HCT116 (cell line): ENCODE results near the gene TM6SF1. TPM values are rescaled to one million over a fixed set of nuclear protein-coding genes. Genes with fewer than 3 reads are reported as not detected.

ENCODE experiments used
- ATAC-seq: fragments of 200-7000 bp; cut with Tn5 transposase; 2 replicates; pipeline ENCODE4 v1.9.1; 2020; ENCODE audit warnings: mild to moderate bottlenecking, moderate library complexity
- BruUV-seq: library from RNA; stranded (reverse); fragments of 400-500 nt; replicated peaks from 2 replicates; lab custom pipeline; 2021; lab: Mats Ljungman, UMichigan
- CTCF ChIA-PET: fragments of 300-600 bp; sonication (Branson Sonifier 250); formaldehyde crosslinking; loops from one replicate; lab custom pipeline; 2021; ENCODE audit warnings: antibody characterized with exemption; lab: Charles Lee
- POLR2A ChIA-PET: fragments of 300-600, 350-600 bp; sonication (Branson Sonifier 250); formaldehyde crosslinking; loops from one replicate; lab custom pipeline; 2021; ENCODE audit warnings: antibody characterized with exemption; lab: Charles Lee
- RAD21 ChIA-PET, 2 experiments: fragments of 300-600 bp; sonication (Branson Sonifier 250); formaldehyde crosslinking; loops; one replicate each; lab custom pipeline; 2023; ENCODE audit warnings: low total read pairs in 2 of 2; ENCODE audit not compliant: uncharacterized antibody in 2 of 2, unreplicated experiment in 2 of 2, low non-redundant PET in 1 of 2; lab: Charles Lee
- DNase-seq: peaks from one replicate; pipeline ENCODE4 v3.0.0-alpha.2; 2010; ENCODE audit warnings: low read depth, low spot score
- H2AFZ ChIP-seq: fragments of 200-600 bp; shearing (Covaris generic), sonication (generic); 2 replicates; pipeline ENCODE4 v1.6.1; 2017; ENCODE audit warnings: low read depth, mixed run types, mixed read lengths, antibody characterized with exemption, low read length; ENCODE audit not compliant: poor library complexity, severe bottlenecking
- H3K27ac ChIP-seq: 2 replicates; pipeline ENCODE4 v1.5.1; 2012; ENCODE audit warnings: low read depth, low read length
- H3K27me3 ChIP-seq: fragments of 200-600 bp; sonication (generic); 2 replicates; pipeline ENCODE4 v1.6.1; 2016; ENCODE audit warnings: mixed run types, low read length, mixed read lengths; ENCODE audit not compliant: insufficient read depth
- H3K36me3 ChIP-seq, 2 experiments: fragments of 200-500 bp in 1 of 2; fragments of 200-600 bp in 1 of 2; sonication (Bioruptor generic) in 1 of 2; sonication (generic) in 1 of 2; 2 replicates each; pipeline versions ENCODE4 v1.5.1 to v1.6.1; 2014 to 2016; ENCODE audit warnings: low read length in 2 of 2, inconsistent platforms in 1 of 2, mixed read lengths in 1 of 2, mixed run types in 1 of 2; ENCODE audit not compliant: insufficient read depth in 2 of 2, control insufficient read depth in 1 of 2
- H3K4me1 ChIP-seq, 2 experiments: fragments of 200-600 bp in 1 of 2; sonication (generic) in 1 of 2; 2 replicates each; pipeline versions ENCODE4 v1.5.1 to v1.6.1; 2012 to 2017; ENCODE audit warnings: low read length in 2 of 2, inconsistent platforms in 1 of 2, mild to moderate bottlenecking in 1 of 2, mixed read lengths in 1 of 2, mixed run types in 1 of 2, moderate library complexity in 1 of 2; ENCODE audit not compliant: insufficient read depth in 2 of 2, control insufficient read depth in 1 of 2
- H3K4me2 ChIP-seq: fragments of 200-600 bp; sonication (generic); 2 replicates; pipeline ENCODE4 v1.6.1; 2017; ENCODE audit warnings: mixed run types, low read length, mixed read lengths
- H3K4me3 ChIP-seq, 2 experiments: fragments of 200-600 bp in 1 of 2; sonication (generic) in 1 of 2; replicated peaks in 1 of 2; 2 replicates each; pipeline ENCODE4 v1.5.1; 2011 to 2016; ENCODE audit warnings: low read length in 2 of 2, control low read depth in 1 of 2, low read depth in 1 of 2, mild to moderate bottlenecking in 1 of 2, mixed read lengths in 1 of 2, mixed run types in 1 of 2
- H3K79me2 ChIP-seq: fragments of 200-600 bp; sonication (generic); 2 replicates; pipeline ENCODE4 v1.6.1; 2017; ENCODE audit warnings: mild to moderate bottlenecking, mixed run types, low read length, moderate library complexity, mixed read lengths; ENCODE audit not compliant: insufficient read depth
- H3K9ac ChIP-seq: fragments of 200-600 bp; sonication (generic); 2 replicates; pipeline ENCODE4 v1.6.1; 2016; ENCODE audit warnings: low read length, mixed read lengths
- H3K9me2 ChIP-seq: fragments of 200-600 bp; sonication (generic), shearing (Covaris generic); 2 replicates; pipeline ENCODE4 v1.6.1; 2017; ENCODE audit warnings: mixed run types, mild to moderate bottlenecking, moderate library complexity; ENCODE audit not compliant: insufficient read depth
- H3K9me3 ChIP-seq, 2 experiments: fragments of 200-500 bp in 1 of 2; fragments of 200-600 bp in 1 of 2; sonication (Bioruptor generic) in 1 of 2; sonication (generic) in 1 of 2; 2 replicates each; pipeline ENCODE4 v1.6.1; 2014 to 2017; ENCODE audit warnings: low read length in 2 of 2, mixed read lengths in 2 of 2, inconsistent platforms in 1 of 2, low read depth in 1 of 2, mild to moderate bottlenecking in 1 of 2, mixed run types in 1 of 2, moderate library complexity in 1 of 2; ENCODE audit not compliant: control insufficient read depth in 1 of 2, insufficient read depth in 1 of 2
- H4K20me1 ChIP-seq: fragments of 200-600 bp; sonication (generic), shearing (Covaris generic); 2 replicates; pipeline ENCODE4 v1.6.1; 2017; ENCODE audit warnings: mixed run types, mild to moderate bottlenecking, moderate library complexity; ENCODE audit not compliant: insufficient read depth
- CEBPB ChIP-seq: IDR thresholded peaks from 2 replicates; pipeline ENCODE4 v1.6.1; 2012; ENCODE audit warnings: low read depth
- EGR1 ChIP-seq: IDR thresholded peaks from 2 replicates; pipeline ENCODE4 v1.6.1; 2012; ENCODE audit warnings: low read depth
- EZH2 ChIP-seq: fragments of 200-600 bp; sonication (generic); IDR thresholded peaks from 2 replicates; pipeline ENCODE4 v1.6.1; 2017; ENCODE audit warnings: antibody characterized with exemption, mixed run types
- EZH2phosphoT487 ChIP-seq: fragments of 200-600 bp; IDR thresholded peaks from 2 replicates; pipeline ENCODE4 v1.6.1; 2018; ENCODE audit warnings: antibody characterized with exemption, borderline replicate concordance
- FOSL1 ChIP-seq: IDR thresholded peaks from 2 replicates; pipeline ENCODE4 v1.6.1; 2012; ENCODE audit warnings: low read depth
- MAX ChIP-seq: IDR thresholded peaks from 2 replicates; pipeline ENCODE4 v1.6.1; 2012
- POLR2A ChIP-seq: IDR thresholded peaks from 2 replicates; pipeline ENCODE4 v1.7.0; 2011; ENCODE audit warnings: borderline replicate concordance; ENCODE audit not compliant: insufficient read depth, insufficient read length; ENCODE audit errors: extremely low read depth
- POLR2AphosphoS5 ChIP-seq: IDR thresholded peaks from 2 replicates; pipeline ENCODE4 v1.6.1; 2011; ENCODE audit warnings: mild to moderate bottlenecking, low read depth, low read length, moderate library complexity
- RAD21 ChIP-seq: IDR thresholded peaks from 2 replicates; pipeline ENCODE4 v1.6.1; 2012; ENCODE audit warnings: low read depth, mild to moderate bottlenecking
- REST ChIP-seq: IDR thresholded peaks from 2 replicates; pipeline ENCODE4 v1.6.1; 2012; ENCODE audit warnings: low read depth
- SIN3A ChIP-seq: IDR thresholded peaks from 2 replicates; pipeline ENCODE4 v1.6.1; 2012; ENCODE audit warnings: low read depth
- SP1 ChIP-seq: IDR thresholded peaks from 2 replicates; pipeline ENCODE4 v1.6.1; 2012; ENCODE audit warnings: low read depth
- SRF ChIP-seq: IDR thresholded peaks from 2 replicates; pipeline ENCODE4 v1.6.1; 2012; ENCODE audit warnings: low read depth
- TCF7L2 ChIP-seq: IDR thresholded peaks from 2 replicates; pipeline ENCODE4 v1.7.0; 2011; ENCODE audit warnings: borderline replicate concordance, inconsistent platforms; ENCODE audit not compliant: insufficient read depth, insufficient read length; ENCODE audit errors: extremely low read depth
- YY1 ChIP-seq: IDR thresholded peaks from 2 replicates; pipeline ENCODE4 v1.6.1; 2011; ENCODE audit warnings: low read length, low read depth, moderate library complexity, mild to moderate bottlenecking; ENCODE audit not compliant: insufficient replicate concordance; ENCODE audit errors: extremely low read depth
- ZBTB33 ChIP-seq: IDR thresholded peaks from 2 replicates; pipeline ENCODE4 v1.6.1; 2011; ENCODE audit warnings: mild to moderate bottlenecking, low read length, moderate library complexity; ENCODE audit not compliant: insufficient replicate concordance; ENCODE audit errors: extremely low read depth
- ZFX ChIP-seq: fragments of 450-650 bp; IDR thresholded peaks from 2 replicates; pipeline ENCODE4 v1.6.1; 2017
- ZNF274 ChIP-seq: fragments of 200-500 bp; sonication (Bioruptor generic); IDR thresholded peaks from 2 replicates; pipeline ENCODE4 v1.6.1; 2014; ENCODE audit warnings: mild to moderate bottlenecking, low read depth, low read length, inconsistent platforms
- intact Hi-C: fragments of 100-400 bp; cut with micrococcal nuclease; formaldehyde crosslinking; loops from 2 replicates; pipeline ENCODE4 v1.10.0; 2022
- total RNA-seq: library from RNA; stranded (reverse); gene quantifications from one replicate; pipeline ENCODE4 v1.2.1, GENCODE V29; 2021; ENCODE audit not compliant: unreplicated experiment
- TF ChIP-seq, protein P1 (sequence below): IDR thresholded peaks from 2 replicates; pipeline ENCODE4 v1.6.1; 2012

TM6SF1 gene
- total RNA-seq, 1 experiment from 2014 or later = not detected

DNA sequence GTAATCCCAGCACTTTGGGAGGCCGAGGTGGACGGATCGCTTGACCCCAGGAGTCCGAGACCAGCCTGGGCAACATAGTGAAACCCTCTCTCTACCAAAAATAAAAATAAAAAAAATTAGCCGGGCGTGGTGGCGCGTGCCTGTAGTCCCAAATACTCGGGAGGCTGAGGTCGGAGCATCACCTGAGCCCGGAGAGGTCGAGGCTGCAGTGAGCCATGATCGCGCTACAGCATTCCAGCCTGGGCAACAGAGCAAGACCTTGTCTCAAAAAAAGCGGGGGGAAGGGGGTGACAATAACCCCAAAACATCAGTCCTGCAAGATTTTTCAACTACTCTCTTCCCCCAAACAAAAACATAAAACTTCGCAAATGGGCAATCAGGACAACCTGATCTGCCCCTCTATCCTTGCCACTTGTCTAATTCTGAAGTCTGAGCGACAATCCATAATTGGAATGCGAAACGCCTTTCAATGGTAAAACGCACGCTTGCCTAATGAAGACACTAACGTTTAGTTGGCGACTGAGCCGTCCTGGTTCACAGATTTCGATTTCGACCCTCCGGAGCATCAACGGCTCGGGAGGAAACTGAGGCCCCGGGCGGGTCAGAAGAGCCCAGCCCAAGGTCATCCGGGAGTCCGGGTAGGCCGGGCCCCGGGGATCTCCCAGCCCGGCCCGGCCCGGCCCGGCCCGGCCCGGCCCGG is 41.3 kb upstream of the TM6SF1 start:
- H3K4me1 ChIP-seq = peaks cover 9 to 22% of the 10 kb centered on the region in 2 experiments; a peak in 3 of 4 replicates
- CTCF ChIA-PET = no interaction called here
- peak overlapping the region; percentile 90 for H3K9ac ChIP-seq
- no peaks in the 10 kb centered on the region for H3K9me2 ChIP-seq
- peaks cover 2 to 20% of the 10 kb centered on the region in 2 experiments; a peak in 2 of 4 replicates for H3K36me3 ChIP-seq
- POLR2A ChIA-PET = no interaction called here
- H3K4me3 ChIP-seq = peak overlapping the region; percentile 66 to 91
- no peak overlapping the region for H2AFZ ChIP-seq
- RAD21 ChIA-PET = interaction anchor here in 1 of 2 experiments (0.6 kb wide), 1 partner anchor 213 kb away, joined by 4 read pairs; no protein-coding TSS in a partner anchor
- no peaks in the 10 kb centered on the region for H3K27me3 ChIP-seq
- H3K9me3 ChIP-seq = no peaks in the 10 kb centered on the region
- peaks cover 57% of the 10 kb centered on the region for H3K79me2 ChIP-seq
- H3K4me2 ChIP-seq = peak overlapping the region; percentile 87
- intact Hi-C loops = no loop called here
- BruUV-seq = no TSS peak
- peaks cover 12% of the 10 kb centered on the region; the same call in 1 of the 2 replicates for H4K20me1 ChIP-seq
- H3K27ac ChIP-seq = peak overlapping the region; percentile 97
- peak; percentile 12 for ATAC-seq
- no peak for DNase-seq
- TF ChIP-seq EZH2phosphoT487 (no peak), EZH2 (no peak), CEBPB (no peak), POLR2AphosphoS5 (no peak), SP1 (no peak), REST (no peak), ZBTB33 (no peak), TCF7L2 (no peak), RAD21 (no peak), ZFX (no peak), SRF (no peak), ZNF274 (no peak), FOSL1 (no peak), EGR1 (no peak), MAX (no peak), POLR2A (no peak), SIN3A (no peak; the same call in 1 of the 2 replicates), YY1 (no peak)
- TF ChIP-seq, protein P1, sequence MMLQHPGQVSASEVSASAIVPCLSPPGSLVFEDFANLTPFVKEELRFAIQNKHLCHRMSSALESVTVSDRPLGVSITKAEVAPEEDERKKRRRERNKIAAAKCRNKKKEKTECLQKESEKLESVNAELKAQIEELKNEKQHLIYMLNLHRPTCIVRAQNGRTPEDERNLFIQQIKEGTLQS = no peak
